ENCODE results near the gene RALGAPA1.

RALGAPA1 gene

DNA sequence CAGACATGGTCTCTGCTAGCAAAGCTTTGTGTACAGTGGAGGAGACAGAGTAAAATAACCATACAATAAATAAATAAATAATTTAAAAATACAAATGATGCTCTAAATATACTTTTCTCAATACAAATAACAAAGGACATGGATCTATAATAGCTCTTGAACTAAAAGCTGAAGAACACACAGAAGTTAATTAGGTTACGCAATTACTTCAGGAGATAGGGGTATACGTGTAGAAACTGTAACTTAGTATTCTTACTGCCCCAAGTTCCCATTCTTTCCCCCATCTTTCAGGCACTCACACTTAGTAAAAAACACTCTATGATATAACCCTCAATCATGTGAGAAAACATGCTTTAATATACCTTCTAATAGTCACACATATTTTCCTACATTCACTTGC, 231.0 kb downstream of the RALGAPA1 start:
- Histone ChIP-seq H3K4me3 (ENCODE audit: low read length) (no peak overlapping the region), H3K4me1 (ENCODE audit: low read length) (no peaks in the 10 kb centered on the region)
- TF ChIP-seq, protein P1, sequence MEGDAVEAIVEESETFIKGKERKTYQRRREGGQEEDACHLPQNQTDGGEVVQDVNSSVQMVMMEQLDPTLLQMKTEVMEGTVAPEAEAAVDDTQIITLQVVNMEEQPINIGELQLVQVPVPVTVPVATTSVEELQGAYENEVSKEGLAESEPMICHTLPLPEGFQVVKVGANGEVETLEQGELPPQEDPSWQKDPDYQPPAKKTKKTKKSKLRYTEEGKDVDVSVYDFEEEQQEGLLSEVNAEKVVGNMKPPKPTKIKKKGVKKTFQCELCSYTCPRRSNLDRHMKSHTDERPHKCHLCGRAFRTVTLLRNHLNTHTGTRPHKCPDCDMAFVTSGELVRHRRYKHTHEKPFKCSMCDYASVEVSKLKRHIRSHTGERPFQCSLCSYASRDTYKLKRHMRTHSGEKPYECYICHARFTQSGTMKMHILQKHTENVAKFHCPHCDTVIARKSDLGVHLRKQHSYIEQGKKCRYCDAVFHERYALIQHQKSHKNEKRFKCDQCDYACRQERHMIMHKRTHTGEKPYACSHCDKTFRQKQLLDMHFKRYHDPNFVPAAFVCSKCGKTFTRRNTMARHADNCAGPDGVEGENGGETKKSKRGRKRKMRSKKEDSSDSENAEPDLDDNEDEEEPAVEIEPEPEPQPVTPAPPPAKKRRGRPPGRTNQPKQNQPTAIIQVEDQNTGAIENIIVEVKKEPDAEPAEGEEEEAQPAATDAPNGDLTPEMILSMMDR (IDR thresholded peaks at IDR 0.05; ENCODE audit: low read depth, low read length), result no peak
- TF ChIP-seq EZH2phosphoT487 (IDR thresholded peaks at IDR 0.05; ENCODE audit: low read depth), result no peak

DNA sequence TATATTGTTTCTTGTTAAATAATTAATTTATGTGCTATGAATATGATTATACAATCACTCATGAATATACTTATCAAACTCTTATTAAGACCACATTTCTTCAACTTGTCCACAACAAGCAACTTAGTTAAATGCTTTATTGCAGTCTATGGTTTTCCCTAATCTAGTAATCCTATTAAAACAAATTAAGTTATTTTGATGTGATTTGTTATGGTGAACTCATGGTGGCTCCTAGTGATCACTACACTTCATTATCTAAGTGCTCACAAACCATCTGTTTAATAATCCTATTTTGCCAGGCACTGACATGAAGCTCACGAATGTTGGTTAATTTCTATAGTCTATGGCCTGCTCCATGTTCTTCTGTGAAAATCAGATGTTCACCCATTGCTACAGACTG, 232.2 kb downstream of the RALGAPA1 start:
- TF ChIP-seq EZH2phosphoT487 (IDR thresholded peaks at IDR 0.05; ENCODE audit: low read depth), result no peak
- TF ChIP-seq, protein P1 (IDR thresholded peaks at IDR 0.05; ENCODE audit: low read depth, low read length), result no peak
- H3K9ac ChIP-seq (ENCODE audit: low read length), result no peak overlapping the region
- H4K20me1 ChIP-seq (ENCODE audit: insufficient read depth, low read length), result no peaks in the 10 kb centered on the region
- no peak overlapping the region for H3K27ac ChIP-seq (ENCODE audit: low read length)
- no peak overlapping the region for H3K4me3 ChIP-seq (ENCODE audit: low read length)
- no peaks in the 10 kb centered on the region for H3K36me3 ChIP-seq (replicated peaks; ENCODE audit: low read depth, low read length)
- no peaks in the 10 kb centered on the region for H3K27me3 ChIP-seq (ENCODE audit: low read depth, low read length)
- no peaks in the 10 kb centered on the region for H3K9me3 ChIP-seq (ENCODE audit: insufficient read depth, low read length)
- H3K4me1 ChIP-seq (ENCODE audit: low read length), result no peaks in the 10 kb centered on the region
- no peaks in the 10 kb centered on the region for H3K79me2 ChIP-seq (ENCODE audit: low read length)
- no peak overlapping the region for H3K4me2 ChIP-seq (ENCODE audit: low read length)
- H2AFZ ChIP-seq (ENCODE audit: low read depth, low read length), result no peak overlapping the region

More for the DNA sequence above, 231.0 kb downstream of the RALGAPA1 start:
- no peaks in the 10 kb centered on the region for H3K27me3 ChIP-seq (ENCODE audit: low read depth, low read length)
- H3K9me3 ChIP-seq (ENCODE audit: insufficient read depth, low read length), result no peaks in the 10 kb centered on the region
- no peak overlapping the region for H2AFZ ChIP-seq (ENCODE audit: low read depth, low read length)
- no peak overlapping the region for H3K4me2 ChIP-seq (ENCODE audit: low read length)
- no peaks in the 10 kb centered on the region for H4K20me1 ChIP-seq (ENCODE audit: insufficient read depth, low read length)
- no peak overlapping the region for H3K27ac ChIP-seq (ENCODE audit: low read length)
- no peaks in the 10 kb centered on the region for H3K79me2 ChIP-seq (ENCODE audit: low read length)
- H3K36me3 ChIP-seq (replicated peaks; ENCODE audit: low read depth, low read length), result no peaks in the 10 kb centered on the region
- H3K9ac ChIP-seq (ENCODE audit: low read length), result no peak overlapping the region

GRCh38 chr14:35576260-35576659, 232.8 kb downstream of the RALGAPA1 start:
- Histone ChIP-seq H3K4me1 (ENCODE audit: low read length) (no peaks in the 10 kb centered on the region), H3K9me3 (ENCODE audit: insufficient read depth, low read length) (no peaks in the 10 kb centered on the region), H2AFZ (ENCODE audit: low read depth, low read length) (no peak overlapping the region), H3K9ac (ENCODE audit: low read length) (no peak overlapping the region), H3K27me3 (ENCODE audit: low read depth, low read length) (no peaks in the 10 kb centered on the region), H3K4me2 (ENCODE audit: low read length) (no peak overlapping the region), H3K79me2 (ENCODE audit: low read length) (no peaks in the 10 kb centered on the region), H4K20me1 (ENCODE audit: insufficient read depth, low read length) (no peaks in the 10 kb centered on the region), H3K4me3 (ENCODE audit: low read length) (no peak overlapping the region), H3K36me3 (replicated peaks; ENCODE audit: low read depth, low read length) (no peaks in the 10 kb centered on the region), H3K27ac (ENCODE audit: low read length) (no peak overlapping the region)
- no peak for TF ChIP-seq EZH2phosphoT487 (IDR thresholded peaks at IDR 0.05; ENCODE audit: low read depth)
- TF ChIP-seq, protein P1 (IDR thresholded peaks at IDR 0.05; ENCODE audit: low read depth, low read length), result no peak

GRCh38 chr14:35573911-35574310, 235.2 kb downstream of the RALGAPA1 start:
- no peak overlapping the region for H3K27ac ChIP-seq (ENCODE audit: low read length)
- no peak overlapping the region for H3K4me2 ChIP-seq (ENCODE audit: low read length)
- no peaks in the 10 kb centered on the region for H3K4me1 ChIP-seq (ENCODE audit: low read length)
- no peaks in the 10 kb centered on the region for H3K36me3 ChIP-seq (replicated peaks; ENCODE audit: low read depth, low read length)
- no peak overlapping the region for H3K4me3 ChIP-seq (ENCODE audit: low read length)
- no peaks in the 10 kb centered on the region for H3K9me3 ChIP-seq (ENCODE audit: insufficient read depth, low read length)
- no peaks in the 10 kb centered on the region for H3K27me3 ChIP-seq (ENCODE audit: low read depth, low read length)
- TF ChIP-seq, protein P1 (IDR thresholded peaks at IDR 0.05; ENCODE audit: low read depth, low read length), result no peak
- no peak for TF ChIP-seq EZH2phosphoT487 (IDR thresholded peaks at IDR 0.05; ENCODE audit: low read depth)
- no peak overlapping the region for H3K9ac ChIP-seq (ENCODE audit: low read length)
- H4K20me1 ChIP-seq (ENCODE audit: insufficient read depth, low read length), result no peaks in the 10 kb centered on the region
- H2AFZ ChIP-seq (ENCODE audit: low read depth, low read length), result no peak overlapping the region
- H3K79me2 ChIP-seq (ENCODE audit: low read length), result no peaks in the 10 kb centered on the region
